Coronary artery (tissue), 2 donors: Measurements from ENCODE around the gene TTC33.
A peak's percentile ranks its signal among the peaks of the same experiment; 100 is the strongest.

Source experiments
- DNase-seq: peaks from one replicate; pipeline ENCODE4 v3.0.0-alpha.2; 2017; ENCODE audit warnings: low spot score
- H3K27ac ChIP-seq, 2 donors: fragments of 200-600 bp; sonication (generic); one replicate each; pipeline ENCODE4 v1.5.1; 2016 to 2019
- H3K4me3 ChIP-seq: fragments of 200-600 bp; sonication (generic); 2 replicates; pipeline ENCODE4 v1.5.1; 2016; ENCODE audit warnings: mild to moderate bottlenecking, moderate library complexity
- TF ChIP-seq, protein P1 (sequence below): fragments of 200-600 bp; sonication (generic); IDR thresholded peaks from one replicate; pipeline ENCODE4 v1.5.1; 2019; ENCODE audit warnings: antibody characterized with exemption

TTC33 gene

DNA sequence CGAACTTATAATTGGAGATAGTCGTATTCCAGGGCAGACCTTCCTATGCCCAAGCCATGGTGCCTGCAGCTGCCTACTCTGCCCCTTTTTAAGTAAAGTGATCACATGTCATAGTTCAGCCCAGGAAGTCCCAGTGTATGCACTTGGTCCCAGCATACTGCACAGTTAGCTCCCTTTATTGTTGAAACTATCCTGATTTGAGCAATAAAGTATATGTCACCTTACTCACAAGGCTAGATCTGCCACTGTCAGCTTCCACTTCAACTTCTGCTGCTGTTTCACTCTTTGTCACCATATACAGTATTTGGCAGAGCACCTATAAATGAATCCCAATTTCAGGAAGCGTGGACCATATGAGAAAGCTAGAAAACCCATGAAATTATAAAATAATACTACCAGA lies 179.8 kb downstream of the TTC33 start:
- H3K27ac ChIP-seq, result no peak overlapping the region
- no peak for DNase-seq
- H3K4me3 ChIP-seq, result no peak overlapping the region
- TF ChIP-seq, protein P1, sequence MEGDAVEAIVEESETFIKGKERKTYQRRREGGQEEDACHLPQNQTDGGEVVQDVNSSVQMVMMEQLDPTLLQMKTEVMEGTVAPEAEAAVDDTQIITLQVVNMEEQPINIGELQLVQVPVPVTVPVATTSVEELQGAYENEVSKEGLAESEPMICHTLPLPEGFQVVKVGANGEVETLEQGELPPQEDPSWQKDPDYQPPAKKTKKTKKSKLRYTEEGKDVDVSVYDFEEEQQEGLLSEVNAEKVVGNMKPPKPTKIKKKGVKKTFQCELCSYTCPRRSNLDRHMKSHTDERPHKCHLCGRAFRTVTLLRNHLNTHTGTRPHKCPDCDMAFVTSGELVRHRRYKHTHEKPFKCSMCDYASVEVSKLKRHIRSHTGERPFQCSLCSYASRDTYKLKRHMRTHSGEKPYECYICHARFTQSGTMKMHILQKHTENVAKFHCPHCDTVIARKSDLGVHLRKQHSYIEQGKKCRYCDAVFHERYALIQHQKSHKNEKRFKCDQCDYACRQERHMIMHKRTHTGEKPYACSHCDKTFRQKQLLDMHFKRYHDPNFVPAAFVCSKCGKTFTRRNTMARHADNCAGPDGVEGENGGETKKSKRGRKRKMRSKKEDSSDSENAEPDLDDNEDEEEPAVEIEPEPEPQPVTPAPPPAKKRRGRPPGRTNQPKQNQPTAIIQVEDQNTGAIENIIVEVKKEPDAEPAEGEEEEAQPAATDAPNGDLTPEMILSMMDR, result no peak

DNA sequence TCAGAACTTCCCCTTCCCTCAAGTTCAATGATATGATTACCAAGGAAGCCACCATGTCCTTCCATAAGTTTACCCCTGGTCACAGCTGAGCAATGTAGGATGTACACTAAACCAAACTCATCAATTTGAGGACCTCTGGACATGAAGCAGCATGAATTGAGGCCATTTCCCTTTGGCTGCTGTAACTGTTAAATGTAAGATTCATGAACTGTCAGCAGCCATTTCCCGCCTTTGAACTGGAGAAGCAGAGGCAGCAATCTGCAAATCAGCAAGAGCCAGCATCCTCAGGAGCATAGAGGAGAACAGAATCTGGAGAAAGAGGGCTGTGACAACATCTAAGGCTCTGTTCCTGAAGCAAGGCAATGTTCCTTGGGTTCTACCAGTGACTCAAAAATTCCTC lies 180.3 kb downstream of the TTC33 start:
- no peak overlapping the region for H3K27ac ChIP-seq
- no peak for DNase-seq
- no peak overlapping the region for H3K4me3 ChIP-seq
- TF ChIP-seq, protein P1, result no peak

DNA sequence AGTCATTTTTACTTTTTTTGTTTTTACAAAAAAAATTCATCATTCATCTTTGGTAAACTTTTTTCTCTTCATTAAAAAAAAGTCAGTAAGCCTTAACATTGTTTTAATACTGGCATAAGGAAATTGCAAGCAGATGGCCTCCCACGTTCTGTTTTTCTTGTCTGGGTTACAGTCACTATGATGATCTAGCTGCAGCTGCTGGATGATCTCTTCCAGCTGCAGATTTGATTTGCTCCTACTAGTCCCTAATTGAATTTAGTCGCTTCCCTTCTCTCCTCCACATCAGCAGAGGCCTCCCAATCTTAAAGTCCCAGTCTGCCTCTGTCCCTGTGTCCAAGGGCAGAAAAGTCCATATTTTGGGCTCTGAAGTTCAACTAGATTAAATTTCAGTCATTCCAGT lies 182.8 kb downstream of the TTC33 start:
- DNase-seq, result no peak
- Histone ChIP-seq H3K27ac (no peak overlapping the region), H3K4me3 (no peak overlapping the region)
- TF ChIP-seq, protein P1, result no peak

DNA sequence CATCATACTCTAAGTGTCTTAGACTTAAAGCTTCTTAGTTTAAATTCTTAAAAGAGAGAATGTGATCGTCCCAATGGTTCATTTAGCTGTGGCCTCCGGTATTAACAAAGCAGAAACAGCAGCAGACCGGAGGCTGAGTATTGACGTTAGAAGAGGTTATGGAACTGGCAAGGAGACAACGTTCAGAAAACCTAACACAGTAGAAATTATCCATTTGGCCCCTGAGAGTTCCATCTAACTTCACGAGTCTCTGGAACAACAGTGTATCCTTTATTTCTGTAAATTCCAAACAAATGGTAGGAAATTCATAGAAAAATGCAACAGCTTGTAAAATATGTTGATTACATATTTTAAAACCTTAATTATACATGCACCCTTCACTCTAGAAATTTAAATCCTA lies 183.4 kb downstream of the TTC33 start:
- DNase-seq, result no peak
- TF ChIP-seq, protein P1, result no peak
- Histone ChIP-seq H3K4me3 (no peak overlapping the region), H3K27ac (no peak overlapping the region)

DNA sequence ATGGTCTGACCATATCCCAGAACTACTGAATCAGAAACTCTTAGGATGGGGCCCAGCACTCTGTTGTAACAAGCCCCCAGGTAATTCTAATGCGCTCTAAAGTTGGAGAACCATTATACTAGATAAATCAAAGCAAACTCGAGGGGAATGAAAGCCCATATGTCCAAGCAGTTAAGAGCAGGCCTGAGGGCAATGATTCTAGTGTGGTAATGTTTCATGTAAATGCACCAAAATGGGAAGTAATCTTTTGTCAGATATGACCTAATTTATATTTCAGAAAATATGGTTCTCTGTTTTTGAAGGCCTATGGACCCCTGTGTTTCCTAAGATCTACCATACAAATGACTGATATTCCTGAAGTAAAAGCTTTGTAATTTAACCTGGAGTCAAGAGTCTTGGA lies 184.0 kb downstream of the TTC33 start:
- H3K4me3 ChIP-seq, result no peak overlapping the region
- H3K27ac ChIP-seq, result no peak overlapping the region
- TF ChIP-seq, protein P1, result no peak
- DNase-seq, result no peak

DNA sequence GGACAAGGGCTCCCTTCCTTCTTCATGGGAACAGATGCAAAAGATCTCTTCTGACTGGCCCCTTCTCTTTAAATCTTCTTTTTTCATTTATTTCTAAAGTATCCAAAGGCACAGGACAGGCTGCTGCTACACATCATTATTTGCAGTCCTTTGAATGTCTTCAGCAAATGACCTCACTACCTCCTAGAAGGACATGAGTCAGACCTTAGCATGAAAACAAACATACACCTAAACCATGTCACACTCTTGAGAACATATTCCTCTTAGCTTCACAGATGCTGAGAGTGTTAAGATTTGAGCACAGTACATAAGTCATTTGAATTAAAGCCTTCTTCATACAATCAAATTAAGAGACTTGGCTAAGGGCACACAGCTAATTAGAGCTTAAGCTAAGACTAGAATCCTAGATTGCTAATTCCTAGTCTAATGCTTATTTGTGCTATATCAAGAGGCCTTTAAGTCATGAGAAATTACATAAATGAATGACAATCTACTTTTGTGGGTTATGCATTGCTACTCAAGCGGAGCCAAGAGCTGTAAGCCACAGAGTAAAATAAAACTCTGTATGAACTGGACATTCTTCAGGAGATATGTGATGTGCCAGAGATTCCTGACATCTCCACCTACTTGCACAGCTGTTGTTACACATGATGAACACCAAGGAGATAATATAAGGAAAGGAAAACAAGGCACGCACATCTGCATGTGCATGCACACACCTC lies 185.2 kb downstream of the TTC33 start:
- H3K27ac ChIP-seq, result no peak overlapping the region
- no peak for DNase-seq
- no peak overlapping the region for H3K4me3 ChIP-seq
- TF ChIP-seq, protein P1, result no peak

DNA sequence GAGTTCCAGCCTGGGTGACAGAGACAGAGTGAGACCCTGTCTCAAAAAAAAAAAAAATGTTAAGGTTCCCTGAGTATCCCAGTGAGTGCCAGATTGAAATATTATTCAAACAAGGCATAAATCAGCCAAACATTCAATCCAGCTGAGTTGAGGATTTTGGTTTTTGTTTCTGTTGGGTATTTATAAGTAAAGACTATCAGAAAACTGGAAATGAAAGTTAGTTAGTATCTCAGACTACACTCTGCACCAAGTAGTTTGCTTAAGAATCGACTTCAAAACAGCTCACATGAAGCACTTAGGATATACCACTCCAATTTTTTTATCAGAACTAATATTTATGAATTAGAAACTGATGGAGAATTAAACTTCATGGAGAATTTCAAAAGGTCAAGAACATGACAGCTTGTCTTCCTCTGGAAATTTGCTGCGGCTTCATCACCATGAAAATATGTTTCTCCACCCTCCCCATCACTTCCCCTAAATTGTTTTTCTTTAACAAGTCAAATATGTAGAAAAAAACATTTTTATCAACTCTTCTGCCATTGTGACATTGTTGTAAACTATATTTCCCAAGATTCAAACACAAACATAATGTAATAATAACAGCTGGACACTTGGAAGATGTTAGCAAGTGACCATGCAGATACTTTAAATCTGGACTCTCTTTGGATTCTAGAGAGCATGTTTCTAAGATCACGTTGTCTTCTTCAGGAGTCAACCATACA lies 186.1 kb downstream of the TTC33 start:
- H3K27ac ChIP-seq, result peak overlapping the region in 1 of 2 donors; percentile 22
- no peak overlapping the region for H3K4me3 ChIP-seq
- DNase-seq, result no peak
- TF ChIP-seq, protein P1, result no peak
